Measurements from ENCODE around the gene U2SURP. TPM values are rescaled to one million over a fixed set of nuclear protein-coding genes. Genes with fewer than 3 reads are reported as not detected.

Gene U2SURP
- total RNA-seq, 6 experiments from 2014 or later, result 55.3 to 71.4 (median 67.1) TPM

GRCh38 chr3:143064777-143065176 is 63.4 kb downstream of the U2SURP start:
- TF ChIP-seq CTCF (IDR thresholded peaks at IDR 0.05), result no peak
- H3K9me3 Mint-ChIP-seq, result no peaks in the 10 kb centered on the region
- DNase-seq, result no peak
- no peaks in the 10 kb centered on the region; the same call in 1 of the 2 replicates for H3K27me3 Mint-ChIP-seq (ENCODE audit: insufficient read depth)
- no peak overlapping the region for H3K4me3 Mint-ChIP-seq
- H3K36me3 Mint-ChIP-seq (ENCODE audit: low read depth), result peaks cover 19% of the 10 kb centered on the region; the same call in 1 of the 2 replicates
- no peak overlapping the region for H3K27ac Mint-ChIP-seq
- H3K4me1 Mint-ChIP-seq (ENCODE audit: low read depth), result peaks cover 16% of the 10 kb centered on the region

- no peaks in the 10 kb centered on the region; the same call in 1 of the 2 replicates for H3K27me3 Mint-ChIP-seq (ENCODE audit: insufficient read depth)
- H3K27ac Mint-ChIP-seq, result no peak overlapping the region
- peaks cover 19% of the 10 kb centered on the region; the same call in 1 of the 2 replicates for H3K36me3 Mint-ChIP-seq (ENCODE audit: low read depth)
- no peak for TF ChIP-seq CTCF (IDR thresholded peaks at IDR 0.05)
- peaks cover 19% of the 10 kb centered on the region for H3K4me1 Mint-ChIP-seq (ENCODE audit: low read depth)
- no peaks in the 10 kb centered on the region for H3K9me3 Mint-ChIP-seq
- no peak for DNase-seq
- H3K4me3 Mint-ChIP-seq, result no peak overlapping the region
Measured at GRCh38 chr3:143065364-143065763, 64.0 kb downstream of the U2SURP start.

GRCh38 chr3:143066033-143066432 is 64.7 kb downstream of the U2SURP start:
- Mint-ChIP-seq H3K27me3 (ENCODE audit: insufficient read depth) (no peaks in the 10 kb centered on the region; the same call in 1 of the 2 replicates), H3K9me3 (no peaks in the 10 kb centered on the region), H3K4me1 (ENCODE audit: low read depth) (peaks cover 25% of the 10 kb centered on the region), H3K27ac (peak overlapping the region; percentile 41; the same call in 1 of the 2 replicates), H3K36me3 (ENCODE audit: low read depth) (peaks cover 17% of the 10 kb centered on the region; the same call in 1 of the 2 replicates), H3K4me3 (no peak overlapping the region)
- DNase-seq, result no peak
- TF ChIP-seq CTCF (IDR thresholded peaks at IDR 0.05), result no peak

GRCh38 chr3:143067201-143067600 is 65.8 kb downstream of the U2SURP start:
- Mint-ChIP-seq H3K27ac (no peak overlapping the region), H3K4me3 (no peak overlapping the region), H3K27me3 (ENCODE audit: insufficient read depth) (no peaks in the 10 kb centered on the region; the same call in 1 of the 2 replicates), H3K4me1 (ENCODE audit: low read depth) (peaks cover 36% of the 10 kb centered on the region), H3K9me3 (no peaks in the 10 kb centered on the region), H3K36me3 (ENCODE audit: low read depth) (peaks cover 9% of the 10 kb centered on the region; the same call in 1 of the 2 replicates)
- TF ChIP-seq CTCF (IDR thresholded peaks at IDR 0.05), result no peak
- DNase-seq, result no peak

GRCh38 chr3:143068059-143068458 is 66.7 kb downstream of the U2SURP start:
- H3K4me3 Mint-ChIP-seq, result no peak overlapping the region
- no peak for TF ChIP-seq CTCF (IDR thresholded peaks at IDR 0.05)
- H3K4me1 Mint-ChIP-seq (ENCODE audit: low read depth), result peaks cover 29% of the 10 kb centered on the region
- H3K27me3 Mint-ChIP-seq (ENCODE audit: insufficient read depth), result no peaks in the 10 kb centered on the region; the same call in 1 of the 2 replicates
- 0 out of 2 replicates have a peak, but pooled peaks cover under 1% of the 10 kb centered on the region for H3K36me3 Mint-ChIP-seq (ENCODE audit: low read depth)
- no peaks in the 10 kb centered on the region for H3K9me3 Mint-ChIP-seq
- no peak for DNase-seq
- no peak overlapping the region for H3K27ac Mint-ChIP-seq

All from HFFc6 (cell line).